Measurements from ENCODE around the gene CALML5. TPM values are rescaled to one million over a fixed set of nuclear protein-coding genes. Genes with fewer than 3 reads are reported as not detected.
A peak's percentile ranks its signal among the peaks of the same experiment; 100 is the strongest.

The CALML5 gene
- total RNA-seq, 4 donors from 2014 or later = not detected

GRCh38 chr10:5537684-5538083 lies 38.3 kb upstream of the CALML5 start:
- peak in 2 of 3 donors; percentile 7 to 22 for DNase-seq
- Histone ChIP-seq H3K4me3 (no peak overlapping the region), H3K27me3 (no peaks in the 10 kb centered on the region), H3K9me3 (no peaks in the 10 kb centered on the region), H3K27ac (no peak overlapping the region), H3K4me1 (no peaks in the 10 kb centered on the region), H3K36me3 (no peaks in the 10 kb centered on the region)
- TF ChIP-seq CTCF (IDR thresholded peaks at IDR 0.05) (no peak), POLR2A (IDR thresholded peaks at IDR 0.05) (no peak)

GRCh38 chr10:5536486-5537081 lies 37.2 kb upstream of the CALML5 start:
- TF ChIP-seq POLR2A (IDR thresholded peaks at IDR 0.05) = no peak
- no peak for TF ChIP-seq CTCF (IDR thresholded peaks at IDR 0.05)
- peak in 2 of 3 donors; percentile 6 to 28 for DNase-seq
- H3K4me1 ChIP-seq = no peaks in the 10 kb centered on the region
- H3K36me3 ChIP-seq = no peaks in the 10 kb centered on the region
- no peaks in the 10 kb centered on the region for H3K27me3 ChIP-seq
- H3K4me3 ChIP-seq = no peak overlapping the region
- no peaks in the 10 kb centered on the region for H3K9me3 ChIP-seq
- H3K27ac ChIP-seq = no peak overlapping the region

- no peaks in the 10 kb centered on the region for H3K36me3 ChIP-seq
- H3K27ac ChIP-seq = no peak overlapping the region
- TF ChIP-seq POLR2A (IDR thresholded peaks at IDR 0.05) (no peak), CTCF (IDR thresholded peaks at IDR 0.05) (no peak)
- H3K9me3 ChIP-seq = no peaks in the 10 kb centered on the region
- no peak overlapping the region for H3K4me3 ChIP-seq
- peak in 2 of 3 donors; percentile 7 to 17 for DNase-seq
- no peaks in the 10 kb centered on the region for H3K27me3 ChIP-seq
- no peaks in the 10 kb centered on the region for H3K4me1 ChIP-seq
Observed at GRCh38 chr10:5534880-5535856, 35.8 kb upstream of the CALML5 start.

GRCh38 chr10:5534051-5534821 lies 34.9 kb upstream of the CALML5 start:
- H3K36me3 ChIP-seq = no peaks in the 10 kb centered on the region
- no peak overlapping the region for H3K4me3 ChIP-seq
- no peaks in the 10 kb centered on the region for H3K9me3 ChIP-seq
- TF ChIP-seq CTCF (IDR thresholded peaks at IDR 0.05) (no peak), POLR2A (IDR thresholded peaks at IDR 0.05) (no peak)
- H3K27me3 ChIP-seq = no peaks in the 10 kb centered on the region
- no peak overlapping the region for H3K27ac ChIP-seq
- H3K4me1 ChIP-seq = peaks cover 0 to 2% (median 0%) of the 10 kb centered on the region in 4 donors
- peak in 2 of 3 donors; percentile 20 to 43 for DNase-seq

- Histone ChIP-seq H3K27ac (no peak overlapping the region), H3K4me1 (peaks cover 0 to 9% (median 0%) of the 10 kb centered on the region in 4 donors), H3K27me3 (no peaks in the 10 kb centered on the region), H3K9me3 (no peaks in the 10 kb centered on the region), H3K4me3 (no peak overlapping the region), H3K36me3 (no peaks in the 10 kb centered on the region)
- no peak for TF ChIP-seq CTCF (IDR thresholded peaks at IDR 0.05)
- no peak for TF ChIP-seq POLR2A (IDR thresholded peaks at IDR 0.05)
- DNase-seq = peak in 2 of 3 donors; percentile 42 to 43
Observed at GRCh38 chr10:5533098-5533731, 33.8 kb upstream of the CALML5 start.

Measured in Peyer's patch (tissue), 4 donors.